Smooth muscle cell (in vitro differentiated cells): Measurements from ENCODE around the gene PALLD. TPM values are rescaled to one million over a fixed set of nuclear protein-coding genes. Genes with fewer than 3 reads are reported as not detected.

Source experiments
- DNase-seq: peaks from one replicate; lab custom pipeline; 2025; ENCODE audit not compliant: unreplicated experiment; lab: John Stamatoyannopoulos, UW
- H2AFZ ChIP-seq: fragments of 200-600 bp; sonication (generic); 2 replicates; pipeline ENCODE4 v1.6.0; 2016; ENCODE audit warnings: antibody characterized with exemption, low read depth, mild to moderate bottlenecking
- H3F3A ChIP-seq: fragments of 200-600 bp; sonication (generic); 2 replicates; pipeline ENCODE4 v1.6.0; 2017; ENCODE audit warnings: antibody characterized with exemption, low read depth
- H3K27ac ChIP-seq: fragments of 200-600 bp; sonication (generic); 2 replicates; pipeline ENCODE4 v1.5.1; 2016; ENCODE audit warnings: low read depth, mild to moderate bottlenecking
- H3K27me3 ChIP-seq: fragments of 200-600 bp; sonication (generic); 2 replicates; pipeline ENCODE4 v1.6.1; 2016; ENCODE audit warnings: low read depth, mild to moderate bottlenecking
- H3K36me3 ChIP-seq: fragments of 200-600 bp; sonication (generic); 2 replicates; pipeline ENCODE4 v1.5.1; 2016; ENCODE audit warnings: low read depth
- H3K4me1 ChIP-seq: fragments of 200-600 bp; sonication (generic); 2 replicates; pipeline ENCODE4 v1.5.1; 2016; ENCODE audit warnings: low read depth
- H3K4me2 ChIP-seq: fragments of 200-600 bp; sonication (generic); 2 replicates; pipeline ENCODE4 v1.6.0; 2016; ENCODE audit warnings: mild to moderate bottlenecking
- H3K4me3 ChIP-seq: fragments of 200-600 bp; sonication (generic); 2 replicates; pipeline ENCODE4 v1.5.1; 2016; ENCODE audit warnings: mild to moderate bottlenecking
- H3K79me2 ChIP-seq: fragments of 200-600 bp; sonication (generic); 2 replicates; pipeline ENCODE4 v1.6.0; 2016; ENCODE audit warnings: low read depth, mild to moderate bottlenecking
- H3K9ac ChIP-seq: fragments of 200-600 bp; sonication (generic); 2 replicates; pipeline ENCODE4 v1.6.0; 2016; ENCODE audit warnings: low read depth
- H3K9me3 ChIP-seq: fragments of 200-600 bp; sonication (generic); replicated peaks from 2 replicates; pipeline ENCODE4 v1.5.1; 2016; ENCODE audit warnings: low read depth
- H4K20me1 ChIP-seq: fragments of 200-600 bp; sonication (generic); 2 replicates; pipeline ENCODE4 v1.6.0; 2016; ENCODE audit warnings: low read depth
- CTCF ChIP-seq: fragments of 200-600 bp; sonication (generic); IDR thresholded peaks from 2 replicates; pipeline ENCODE4 v1.5.1; 2017; ENCODE audit warnings: borderline replicate concordance, mild to moderate bottlenecking, antibody characterized with exemption; ENCODE audit not compliant: insufficient read depth, poor library complexity, severe bottlenecking
- WGBS: methylation state at CpG from one replicate; pipeline ENCODE4 v1.1.7; 2016; ENCODE audit warnings: low lambda C conversion rate; 5-methylcytosine and 5-hydroxymethylcytosine counted together
- polyA plus RNA-seq: library from polyadenylated mRNA; unstranded; fragments of >200 nt; fragmentation: Nextera tagmentation; extraction: Ambion mirVana; gene quantifications from 2 replicates; pipeline ENCODE4 v1.2.1, GENCODE V29; 2016
- total RNA-seq: library from RNA; depleted of rRNA; stranded (reverse); fragments of >200 nt; gene quantifications from 2 replicates; pipeline ENCODE4 v1.2.3, GENCODE V29; 2014

PALLD gene
- total and polyA plus RNA-seq, 2 experiments from 2014 or later = 354 to 415 TPM

- Histone ChIP-seq H3K4me2 (peak overlapping the region; percentile 93), H3F3A (peaks cover 48% of the 10 kb centered on the region), H3K79me2 (peaks cover 91% of the 10 kb centered on the region), H2AFZ (no peak overlapping the region), H3K9ac (peak overlapping the region; percentile 94), H3K9me3 (no peaks in the 10 kb centered on the region), H3K4me3 (peak overlapping the region; percentile 83), H3K27ac (peak overlapping the region; percentile 89), H3K4me1 (peaks cover 43% of the 10 kb centered on the region), H4K20me1 (peaks cover 52% of the 10 kb centered on the region), H3K27me3 (no peaks in the 10 kb centered on the region), H3K36me3 (no peaks in the 10 kb centered on the region)
- peak; percentile 61 for DNase-seq
- under 1% methylated on average over 46 of the region's 68 CpGs for WGBS
- TF ChIP-seq CTCF = no peak
Observed at GRCh38 chr4:168831919-168832762, 335.3 kb downstream of the PALLD start.

GRCh38 chr4:168832763-168833575 lies 336.1 kb downstream of the PALLD start:
- H3K9me3 ChIP-seq = no peaks in the 10 kb centered on the region
- no peaks in the 10 kb centered on the region for H3K36me3 ChIP-seq
- H3K4me1 ChIP-seq = peaks cover 43% of the 10 kb centered on the region
- no peak overlapping the region for H2AFZ ChIP-seq
- H3K79me2 ChIP-seq = peaks cover 91% of the 10 kb centered on the region
- peaks cover 60% of the 10 kb centered on the region for H4K20me1 ChIP-seq
- H3K9ac ChIP-seq = peak overlapping the region; percentile 94
- no peaks in the 10 kb centered on the region for H3K27me3 ChIP-seq
- H3K4me3 ChIP-seq = peak overlapping the region; percentile 83
- 4% methylated on average over 50 of the region's 59 CpGs for WGBS
- peak overlapping the region; percentile 93 for H3K4me2 ChIP-seq
- peak overlapping the region; percentile 89 for H3K27ac ChIP-seq
- DNase-seq = peak; percentile 10
- peaks cover 45% of the 10 kb centered on the region for H3F3A ChIP-seq
- TF ChIP-seq CTCF = peak; percentile 21

GRCh38 chr4:168833881-168834280 lies 337.0 kb downstream of the PALLD start:
- no peaks in the 10 kb centered on the region for H3K9me3 ChIP-seq
- H3K27ac ChIP-seq = peak overlapping the region; percentile 89
- no peaks in the 10 kb centered on the region for H3K27me3 ChIP-seq
- peaks cover 69% of the 10 kb centered on the region for H4K20me1 ChIP-seq
- TF ChIP-seq CTCF = no peak
- H3K4me2 ChIP-seq = peak overlapping the region; percentile 93
- no peak for DNase-seq
- no peak overlapping the region for H2AFZ ChIP-seq
- H3K4me1 ChIP-seq = peaks cover 43% of the 10 kb centered on the region
- peaks cover 91% of the 10 kb centered on the region for H3K79me2 ChIP-seq
- peak overlapping the region; percentile 83 for H3K4me3 ChIP-seq
- 58% methylated on average over 2 of the region's 2 CpGs for WGBS
- peaks cover 45% of the 10 kb centered on the region for H3F3A ChIP-seq
- H3K36me3 ChIP-seq = no peaks in the 10 kb centered on the region
- peak overlapping the region; percentile 94 for H3K9ac ChIP-seq
